Activated CD4-positive, alpha-beta T cell treated with anti-CD3 and anti-CD28 coated beads, Interleukin-2, amount 50 U/mL, for 1 hour (primary cell): ENCODE measurements around the gene TMEM8B.
"Not testable (repeated sequence)": the region's sequence is repeated elsewhere in the genome, so short reads cannot be mapped to it uniquely, and the experiment has no call there.

Experiments
- DNase-seq: peaks from one replicate; pipeline ENCODE4 v3.0.0-alpha.2; 2020

Gene TMEM8B

GRCh38 chr9:35864695-35865255 lies 35.7 kb downstream of the TMEM8B start:
- no peak for DNase-seq

GRCh38 chr9:35867538-35867937 lies 38.5 kb downstream of the TMEM8B start:
- DNase-seq: no peak

GRCh38 chr9:35868933-35869332 lies 39.9 kb downstream of the TMEM8B start:
- no peak for DNase-seq

GRCh38 chr9:35869621-35870216 lies 40.7 kb downstream of the TMEM8B start:
- DNase-seq: no peak

- DNase-seq: no peak
Measured at GRCh38 chr9:35870351-35870923, 41.4 kb downstream of the TMEM8B start, which contains the start of gene OR13J1. OR13J1 (minus strand) TSS chr9:35870401; CDS start chr9:35870401, 0 bp downstream.

- DNase-seq: no peak
Measured at GRCh38 chr9:35871545-35871944, 42.5 kb downstream of the TMEM8B start.

GRCh38 chr9:35872505-35872904 lies 43.5 kb downstream of the TMEM8B start:
- DNase-seq: no peak

- peak; percentile 82 for DNase-seq
Measured at GRCh38 chr9:35882263-35882848, 53.3 kb downstream of the TMEM8B start.

GRCh38 chr9:35882996-35883395 lies 54.0 kb downstream of the TMEM8B start:
- no peak for DNase-seq

GRCh38 chr9:35884908-35885307 lies 55.9 kb downstream of the TMEM8B start:
- not testable (repeated sequence) for DNase-seq

GRCh38 chr9:35891646-35892045 lies 62.6 kb downstream of the TMEM8B start:
- no peak for DNase-seq

GRCh38 chr9:35892051-35892450 lies 63.0 kb downstream of the TMEM8B start:
- DNase-seq: no peak

GRCh38 chr9:35896570-35896969 lies 67.5 kb downstream of the TMEM8B start:
- no peak for DNase-seq

GRCh38 chr9:35897376-35898099 lies 68.5 kb downstream of the TMEM8B start:
- DNase-seq: not testable (repeated sequence)

GRCh38 chr9:35898337-35898736 lies 69.3 kb downstream of the TMEM8B start:
- no peak for DNase-seq

GRCh38 chr9:35899021-35899420 lies 70.0 kb downstream of the TMEM8B start:
- DNase-seq: no peak

- DNase-seq: peak; percentile 21
Measured at GRCh38 chr9:35903049-35903448, 74.0 kb downstream of the TMEM8B start.

GRCh38 chr9:35904338-35904737 lies 75.3 kb downstream of the TMEM8B start:
- DNase-seq: no peak

- no peak for DNase-seq
Measured at GRCh38 chr9:35905051-35905781, 76.2 kb downstream of the TMEM8B start.

- no peak for DNase-seq
Measured at GRCh38 chr9:35905912-35906679, 77.1 kb downstream of the TMEM8B start, which contains the start of gene HRCT1. HRCT1 (plus strand) TSS chr9:35906202; CDS start chr9:35906288, 86 bp downstream.

- no peak for DNase-seq
Measured at GRCh38 chr9:35906923-35907699, 78.1 kb downstream of the TMEM8B start.
